ENCODE measurements around the gene PLEKHM3. TPM values are rescaled to one million over a fixed set of nuclear protein-coding genes. Genes with fewer than 3 reads are reported as not detected.
A peak's percentile ranks its signal among the peaks of the same experiment; 100 is the strongest.

Gene PLEKHM3
- total and polyA plus RNA-seq, 2 of the 13 experiments (the other 11 are each of a cell fraction or from before 2014, with no cell fraction given) = 4.5 to 4.7 TPM

GRCh38 chr2:207830778-207831438 lies 194.4 kb downstream of the PLEKHM3 start (continued):
- TF ChIP-seq RAD21 (CRISPR knock-in tag; IDR thresholded peaks at IDR 0.05) (no peak), ZNF281 (CRISPR knock-in tag; IDR thresholded peaks at IDR 0.05; ENCODE audit: borderline replicate concordance) (no peak), ZNF792 (CRISPR knock-in tag; IDR thresholded peaks at IDR 0.05) (no peak), THRA (CRISPR knock-in tag; IDR thresholded peaks at IDR 0.05; ENCODE audit: borderline replicate concordance) (no peak), ZNF510 (CRISPR knock-in tag; IDR thresholded peaks at IDR 0.05; ENCODE audit: low read depth) (no peak), ZNF850 (CRISPR knock-in tag; conservative IDR thresholded peaks at IDR 0.05) (no peak), ZNF598 (CRISPR knock-in tag; IDR thresholded peaks at IDR 0.05; ENCODE audit: borderline replicate concordance) (peak; percentile 81; the same call in 1 of the 2 replicates), SNAI1 (CRISPR knock-in tag; IDR thresholded peaks at IDR 0.05; ENCODE audit: borderline replicate concordance) (no peak), ZNF672 (CRISPR knock-in tag; IDR thresholded peaks at IDR 0.05) (no peak), ZNF253 (CRISPR knock-in tag; IDR thresholded peaks at IDR 0.05; ENCODE audit: borderline replicate concordance) (no peak), EP300 (IDR thresholded peaks at IDR 0.05; ENCODE audit: low read depth in 2 of 2, low read length in 2 of 2) (peak in 1 of 2 experiments; percentile 60; a peak in 1 of 4 replicates), EP300 (CRISPR knock-in tag; IDR thresholded peaks at IDR 0.05; ENCODE audit: borderline replicate concordance) (no peak), ZNF879 (CRISPR knock-in tag; IDR thresholded peaks at IDR 0.05) (no peak), HOXA5 (CRISPR knock-in tag; IDR thresholded peaks at IDR 0.05) (no peak), ZNF773 (CRISPR knock-in tag; IDR thresholded peaks at IDR 0.05; ENCODE audit: borderline replicate concordance) (no peak), ZNF646 (CRISPR knock-in tag; IDR thresholded peaks at IDR 0.05) (no peak), ZNF614 (CRISPR knock-in tag; IDR thresholded peaks at IDR 0.05; ENCODE audit: borderline replicate concordance) (peak; percentile 36; the same call in 1 of the 2 replicates)
- TF ChIP-seq, protein P1, sequence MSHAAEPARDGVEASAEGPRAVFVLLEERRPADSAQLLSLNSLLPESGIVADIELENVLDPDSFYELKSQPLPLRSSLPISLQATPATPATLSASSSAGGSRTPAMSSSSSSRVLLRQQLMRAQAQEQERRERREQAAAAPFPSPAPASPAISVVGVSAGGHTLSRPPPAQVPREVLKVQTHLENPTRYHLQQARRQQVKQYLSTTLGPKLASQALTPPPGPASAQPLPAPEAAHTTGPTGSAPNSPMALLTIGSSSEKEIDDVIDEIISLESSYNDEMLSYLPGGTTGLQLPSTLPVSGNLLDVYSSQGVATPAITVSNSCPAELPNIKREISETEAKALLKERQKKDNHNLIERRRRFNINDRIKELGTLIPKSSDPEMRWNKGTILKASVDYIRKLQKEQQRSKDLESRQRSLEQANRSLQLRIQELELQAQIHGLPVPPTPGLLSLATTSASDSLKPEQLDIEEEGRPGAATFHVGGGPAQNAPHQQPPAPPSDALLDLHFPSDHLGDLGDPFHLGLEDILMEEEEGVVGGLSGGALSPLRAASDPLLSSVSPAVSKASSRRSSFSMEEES (CRISPR knock-in tag; IDR thresholded peaks at IDR 0.05) = 0 out of 2 replicates have a peak, but pooled peaks have one; percentile 20

All from HepG2 (cell line).